Cardiac fibroblast (primary cell): Measurements from ENCODE around the gene LSS.

Source experiments
- DNase-seq, 2 donors: peaks; one replicate each; pipeline versions ENCODE4 v3.0.0 to v3.0.0-alpha.2; 2010; ENCODE audit warnings: low read depth in 2 of 2
- H3K4me3 ChIP-seq, 2 donors: replicated peaks in 1 of 2; 1 replicate in 1 of 2; 2 replicates in 1 of 2; pipeline ENCODE4 v1.5.1; 2011; ENCODE audit warnings: low read depth in 2 of 2, low read length in 2 of 2, mild to moderate bottlenecking in 2 of 2, moderate library complexity in 1 of 2
- CTCF ChIP-seq: IDR thresholded peaks from one replicate; pipeline ENCODE4 v1.5.1; 2011; ENCODE audit warnings: low read depth, mild to moderate bottlenecking, low read length, inconsistent platforms

Gene LSS

GRCh38 chr21:46265736-46266525 is 37.4 kb upstream of the LSS start:
- TF ChIP-seq CTCF, result no peak
- DNase-seq, result no peak
- no peak overlapping the region for H3K4me3 ChIP-seq

GRCh38 chr21:46264690-46265144 is 36.1 kb upstream of the LSS start:
- no peak for TF ChIP-seq CTCF
- no peak for DNase-seq

GRCh38 chr21:46264046-46264689 is 35.6 kb upstream of the LSS start:
- no peak for TF ChIP-seq CTCF
- H3K4me3 ChIP-seq, result no peak overlapping the region
- DNase-seq, result no peak

More at GRCh38 chr21:46264690-46265144, 36.1 kb upstream of the LSS start:
- H3K4me3 ChIP-seq, result no peak overlapping the region

GRCh38 chr21:46256501-46256994 is 28.0 kb upstream of the LSS start:
- H3K4me3 ChIP-seq, result no peak overlapping the region
- no peak for DNase-seq
- no peak for TF ChIP-seq CTCF

- no peak for TF ChIP-seq CTCF
- no peak for DNase-seq
- no peak overlapping the region for H3K4me3 ChIP-seq
These were observed 27.3 kb upstream of the LSS start for GRCh38 chr21:46255758-46256337.

- DNase-seq, result no peak
- no peak overlapping the region for H3K4me3 ChIP-seq
- TF ChIP-seq CTCF, result no peak
These were observed 26.6 kb upstream of the LSS start for GRCh38 chr21:46255166-46255565.
